CD4-positive, CD25-positive, alpha-beta regulatory T cell (primary cell): ENCODE measurements around the gene GAS7. TPM values are rescaled to one million over a fixed set of nuclear protein-coding genes. Genes with fewer than 3 reads are reported as not detected.

ENCODE experiments used
- ATAC-seq, 2 donors: fragments of 150-1000 bp; cut with Tn5 transposase; one replicate each; pipeline ENCODE4 v1.10.0; 2021; ENCODE audit warnings: low read depth in 2 of 2, moderate number of reproducible peaks in 2 of 2, moderate library complexity in 1 of 2
- DNase-seq, 3 donors: peaks; one replicate each; pipeline versions ENCODE4 v3.0.0 to v3.0.0-alpha.2; 2012 to 2022; ENCODE audit warnings: mixed read lengths in 1 of 3
- H3K27ac ChIP-seq: one replicate; pipeline ENCODE4 v1.7.0; 2013; ENCODE audit warnings: mild to moderate bottlenecking, low read length; ENCODE audit not compliant: insufficient read depth, poor library complexity, severe bottlenecking
- H3K27me3 ChIP-seq: one replicate; pipeline ENCODE4 v1.7.0; 2013; ENCODE audit warnings: low read length; ENCODE audit not compliant: control insufficient read depth, insufficient read depth
- H3K36me3 ChIP-seq: one replicate; pipeline ENCODE4 v1.7.0; 2013; ENCODE audit warnings: mild to moderate bottlenecking, low read length, moderate library complexity; ENCODE audit not compliant: control insufficient read depth, insufficient read depth
- H3K4me1 ChIP-seq: 2 replicates; pipeline ENCODE4 v1.7.0; 2013; ENCODE audit warnings: mild to moderate bottlenecking, low read length; ENCODE audit not compliant: insufficient read depth, control insufficient read depth, poor library complexity, severe bottlenecking
- H3K4me3 ChIP-seq: one replicate; pipeline ENCODE4 v1.7.0; 2013; ENCODE audit warnings: low read depth, mild to moderate bottlenecking, low read length, moderate library complexity
- H3K9me3 ChIP-seq, 2 experiments: 1 replicate in 1 of 2; 2 replicates in 1 of 2; pipeline ENCODE4 v1.7.0; 2013; ENCODE audit warnings: low read length in 2 of 2, mild to moderate bottlenecking in 1 of 2, moderate library complexity in 1 of 2; ENCODE audit not compliant: control insufficient read depth in 2 of 2
- H3K27ac Mint-ChIP-seq, 3 donors: one replicate each; pipeline ENCODE4 v1.8.0; 2020 to 2022; ENCODE audit warnings: mild to moderate bottlenecking in 3 of 3, mixed read lengths in 3 of 3, moderate library complexity in 2 of 3
- H3K27me3 Mint-ChIP-seq: one replicate; pipeline ENCODE4 v1.8.0; 2022; ENCODE audit warnings: mild to moderate bottlenecking, mixed read lengths
- H3K36me3 Mint-ChIP-seq: one replicate; pipeline ENCODE4 v1.8.0; 2020; ENCODE audit warnings: mixed read lengths
- H3K4me1 Mint-ChIP-seq, 4 donors: one replicate each; pipeline ENCODE4 v1.8.0; 2020 to 2022; ENCODE audit warnings: mixed read lengths in 4 of 4, mild to moderate bottlenecking in 1 of 4
- H3K4me3 Mint-ChIP-seq, 4 donors: one replicate each; pipeline ENCODE4 v1.8.0; 2020 to 2022; ENCODE audit warnings: mild to moderate bottlenecking in 4 of 4, mixed read lengths in 4 of 4, moderate library complexity in 3 of 4
- H3K9me3 Mint-ChIP-seq, 7 donors: one replicate each; pipeline ENCODE4 v1.8.0; 2020 to 2022; ENCODE audit warnings: mixed read lengths in 7 of 7, mild to moderate bottlenecking in 3 of 7, moderate library complexity in 2 of 7
- polyA plus RNA-seq, 4 donors: library from polyadenylated mRNA; unstranded; fragments of 300-500 nt; fragmentation: Illumina TruSeq; gene quantifications; one replicate each; pipeline ENCODE4 v1.2.3, GENCODE V29; 2021
- total RNA-seq: library from RNA; stranded (reverse); gene quantifications from one replicate; pipeline ENCODE4 v1.2.3, GENCODE V29; 2022

Gene GAS7
- total and polyA plus RNA-seq, 5 donors from 2014 or later: 0.10 to 0.79 (median 0.46) TPM; not detected in 1

GRCh38 chr17:9862220-9862619 lies 336.2 kb downstream of the GAS7 start:
- Mint-ChIP-seq H3K4me3 (no peak overlapping the region), H3K27ac (no peak overlapping the region), H3K36me3 (no peaks in the 10 kb centered on the region), H3K4me1 (no peaks in the 10 kb centered on the region), H3K9me3 (peaks cover 0 to 16% (median 7%) of the 10 kb centered on the region in 7 donors), H3K27me3 (no peaks in the 10 kb centered on the region)
- ATAC-seq: no peak
- Histone ChIP-seq H3K9me3 (peaks cover 0 to 11% of the 10 kb centered on the region in 2 experiments), H3K4me1 (no peaks in the 10 kb centered on the region), H3K36me3 (no peaks in the 10 kb centered on the region), H3K27me3 (no peaks in the 10 kb centered on the region), H3K4me3 (no peak overlapping the region), H3K27ac (no peak overlapping the region)
- no peak for DNase-seq

GRCh38 chr17:9860851-9861250 lies 337.6 kb downstream of the GAS7 start:
- Histone ChIP-seq H3K27me3 (no peaks in the 10 kb centered on the region), H3K27ac (no peak overlapping the region), H3K4me1 (no peaks in the 10 kb centered on the region), H3K9me3 (peaks cover 0 to 11% of the 10 kb centered on the region in 2 experiments), H3K36me3 (no peaks in the 10 kb centered on the region), H3K4me3 (no peak overlapping the region)
- Mint-ChIP-seq H3K4me3 (no peak overlapping the region), H3K9me3 (peaks cover 0 to 18% (median 7%) of the 10 kb centered on the region in 7 donors), H3K36me3 (no peaks in the 10 kb centered on the region), H3K27me3 (no peaks in the 10 kb centered on the region), H3K4me1 (no peaks in the 10 kb centered on the region), H3K27ac (no peak overlapping the region)
- ATAC-seq (no peak), DNase-seq (no peak)

Other genes with a start within 250 kb of the GAS7 start
- gene MYH13, start 174.4 kb upstream of the GAS7 start, total RNA-seq: not detected
- not detected for gene MYH13, start 174.4 kb upstream of the GAS7 start, polyA plus RNA-seq
- gene MYH8, start 223.3 kb upstream of the GAS7 start, total RNA-seq: not detected
- not detected for gene MYH8, start 223.3 kb upstream of the GAS7 start, polyA plus RNA-seq